ENCODE measurements around the gene SRGAP2.
"Not testable (repeated sequence)": the region's sequence is repeated elsewhere in the genome, so short reads cannot be mapped to it uniquely, and the experiment has no call there.

SRGAP2 gene

DNA sequence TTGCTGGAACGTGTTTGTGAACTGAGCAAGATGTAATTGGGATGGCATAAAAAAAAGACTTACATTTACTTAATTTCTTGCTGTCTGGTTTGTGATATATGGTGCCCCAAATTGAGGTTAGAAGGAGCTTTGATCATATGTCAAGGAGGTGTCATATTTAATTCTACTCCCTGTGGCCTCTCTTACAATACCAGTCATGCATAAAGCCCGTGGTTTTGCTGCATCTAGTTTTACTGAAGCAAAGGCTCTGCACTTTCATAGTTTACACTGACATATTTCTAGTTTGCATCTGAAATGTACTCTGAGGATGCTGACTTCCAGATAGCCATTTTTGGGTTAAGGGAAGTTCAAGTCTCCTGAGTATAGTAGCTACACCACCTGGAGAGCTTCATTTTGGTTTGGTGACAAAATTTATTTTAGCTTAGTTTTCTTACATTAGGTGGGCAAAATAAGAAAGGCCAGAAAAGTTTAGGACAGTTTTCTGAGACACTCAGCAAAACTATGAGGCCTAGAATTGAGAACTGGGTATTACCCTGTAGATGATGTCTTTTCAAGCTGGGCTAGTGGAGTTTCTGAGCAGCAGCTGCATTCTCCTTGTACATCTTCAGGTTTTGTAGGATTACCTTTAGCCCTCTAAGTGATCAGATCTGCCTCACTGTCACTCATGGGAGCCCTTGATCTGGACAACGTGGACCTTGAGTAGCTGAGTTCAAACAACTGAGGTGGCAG is 47.8 kb downstream of the SRGAP2 start:
- DNase-seq (ENCODE audit: low read depth in 2 of 2) = not testable (repeated sequence)

GRCh38 chr1:206252680-206253335 is 49.5 kb downstream of the SRGAP2 start:
- DNase-seq (ENCODE audit: low read depth in 2 of 2) = not testable (repeated sequence)
